Hepatocyte (in vitro differentiated cells): ENCODE measurements around the gene CRLF1. TPM values are rescaled to one million over a fixed set of nuclear protein-coding genes. Genes with fewer than 3 reads are reported as not detected.

Experiments used
- DNase-seq: peaks from one replicate; pipeline ENCODE4 v3.0.0-alpha.2; 2016; ENCODE audit warnings: low spot score
- H2AFZ ChIP-seq: fragments of 200-600 bp; sonication (generic); 2 replicates; pipeline ENCODE4 v1.6.0; 2016; ENCODE audit warnings: antibody characterized with exemption, mild to moderate bottlenecking
- H3K27ac ChIP-seq: fragments of 200-600 bp; sonication (generic); 2 replicates; pipeline ENCODE4 v1.5.1; 2016; ENCODE audit warnings: mild to moderate bottlenecking
- H3K27me3 ChIP-seq: fragments of 200-600 bp; sonication (generic); 2 replicates; pipeline ENCODE4 v1.6.1; 2016
- H3K36me3 ChIP-seq: fragments of 200-600 bp; sonication (generic); replicated peaks from 2 replicates; pipeline ENCODE4 v1.5.1; 2016; ENCODE audit warnings: low read depth; ENCODE audit not compliant: insufficient read depth
- H3K4me1 ChIP-seq: fragments of 200-600 bp; sonication (generic); 2 replicates; pipeline ENCODE4 v1.5.1; 2016; ENCODE audit warnings: mild to moderate bottlenecking, moderate library complexity; ENCODE audit not compliant: insufficient read depth
- H3K4me2 ChIP-seq: fragments of 200-600 bp; sonication (generic); 2 replicates; pipeline ENCODE4 v1.6.0; 2016
- H3K4me3 ChIP-seq: fragments of 200-600 bp; sonication (generic); 2 replicates; pipeline ENCODE4 v1.5.1; 2016; ENCODE audit warnings: mild to moderate bottlenecking
- H3K79me2 ChIP-seq: fragments of 200-600 bp; sonication (generic); 2 replicates; pipeline ENCODE4 v1.6.0; 2017; ENCODE audit warnings: mild to moderate bottlenecking
- H3K9me2 ChIP-seq: fragments of 200-600 bp; sonication (generic); replicated peaks from 2 replicates; pipeline ENCODE4 v1.6.0; 2017; ENCODE audit warnings: mild to moderate bottlenecking; ENCODE audit not compliant: insufficient read depth
- H3K9me3 ChIP-seq: fragments of 200-600 bp; sonication (generic); 2 replicates; pipeline ENCODE4 v1.5.1; 2016; ENCODE audit warnings: low read depth, mild to moderate bottlenecking
- H4K20me1 ChIP-seq: fragments of 200-600 bp; sonication (generic); 2 replicates; pipeline ENCODE4 v1.6.0; 2016; ENCODE audit warnings: mild to moderate bottlenecking; ENCODE audit not compliant: insufficient read depth, poor library complexity, severe bottlenecking
- CTCF ChIP-seq: fragments of 200-600 bp; sonication (generic); IDR thresholded peaks from 2 replicates; pipeline ENCODE4 v1.5.1; 2016; ENCODE audit warnings: antibody characterized with exemption, mild to moderate bottlenecking; ENCODE audit not compliant: poor library complexity
- EZH2 ChIP-seq: fragments of 200-600 bp; sonication (generic); IDR thresholded peaks from 2 replicates; pipeline ENCODE4 v1.6.1; 2016; ENCODE audit warnings: antibody characterized with exemption, mild to moderate bottlenecking, borderline replicate concordance
- EZH2phosphoT487 ChIP-seq: fragments of 200-600 bp; sonication (generic); IDR thresholded peaks from one replicate; pipeline ENCODE4 v1.6.1; 2018; ENCODE audit warnings: antibody characterized with exemption, mild to moderate bottlenecking, low read depth, moderate library complexity; ENCODE audit not compliant: unreplicated experiment, severe bottlenecking
- WGBS: methylation state at CpG from one replicate; pipeline ENCODE4 v1.1.6; 2016; ENCODE audit warnings: low lambda C conversion rate; ENCODE audit errors: missing lambda C conversion rate; 5-methylcytosine and 5-hydroxymethylcytosine counted together
- polyA plus RNA-seq: library from polyadenylated mRNA; unstranded; fragments of >200 nt; fragmentation: Nextera tagmentation; extraction: Ambion mirVana; gene quantifications from 2 replicates; pipeline ENCODE4 v1.2.1, GENCODE V29; 2016
- total RNA-seq: library from RNA; depleted of rRNA; stranded (reverse); fragments of >200 nt; gene quantifications from 2 replicates; pipeline ENCODE4 v1.2.3, GENCODE V29; 2014

CRLF1 gene
- total and polyA plus RNA-seq, 2 experiments from 2014 or later: 13.9 to 42.2 TPM

DNA sequence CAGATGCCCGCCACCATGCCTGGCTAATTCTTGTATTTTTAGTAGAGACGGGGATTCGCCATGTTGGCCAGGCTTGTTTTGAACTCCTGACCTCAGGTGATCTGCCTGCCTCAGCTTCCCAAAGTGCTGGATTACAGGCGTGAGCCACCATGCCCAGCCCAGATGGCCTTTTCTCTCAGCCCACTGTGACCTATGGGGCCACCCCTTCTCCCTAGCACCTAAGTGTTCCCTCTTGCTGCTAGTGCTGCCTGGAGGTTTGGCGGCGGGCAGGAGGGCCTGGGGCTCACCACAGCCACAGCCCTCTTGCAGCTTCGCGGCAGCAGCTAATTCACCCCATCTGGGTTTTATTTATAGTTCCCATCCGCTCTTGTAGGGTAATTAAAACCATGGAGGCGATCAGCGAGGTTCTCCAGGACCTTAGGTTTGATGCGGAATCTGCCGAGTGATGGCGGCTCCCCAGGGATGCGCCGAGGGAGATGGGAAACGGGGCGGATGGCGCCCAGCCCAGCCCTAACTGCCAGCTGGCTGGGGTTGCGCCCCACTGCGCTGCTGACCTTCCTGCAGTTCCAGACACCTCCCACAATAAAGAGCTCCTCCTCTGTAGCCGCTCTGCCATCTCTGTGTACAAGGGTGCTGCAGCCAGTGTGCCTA, 14.7 kb downstream of the CRLF1 start:
- Histone ChIP-seq H3K36me3 (no peaks in the 10 kb centered on the region), H3K4me2 (no peak overlapping the region), H3K9me2 (no peaks in the 10 kb centered on the region), H3K9me3 (no peaks in the 10 kb centered on the region), H3K27ac (peak overlapping the region; percentile 40), H3K4me3 (no peak overlapping the region), H4K20me1 (no peaks in the 10 kb centered on the region), H2AFZ (no peak overlapping the region), H3K4me1 (peaks cover 29% of the 10 kb centered on the region), H3K27me3 (peaks cover 7% of the 10 kb centered on the region), H3K79me2 (peaks cover 4% of the 10 kb centered on the region)
- DNase-seq: no peak
- no peak for TF ChIP-seq EZH2
- 71% methylated on average over 22 of the region's 22 CpGs for WGBS

GRCh38 chr19:18590273-18591272, 16.0 kb downstream of the CRLF1 start:
- peak overlapping the region; percentile 45 for H3K27ac ChIP-seq
- H3K27me3 ChIP-seq: no peaks in the 10 kb centered on the region
- no peaks in the 10 kb centered on the region for H3K36me3 ChIP-seq
- peaks cover 4% of the 10 kb centered on the region for H3K79me2 ChIP-seq
- WGBS: 37% methylated on average over 40 of the region's 40 CpGs
- H3K4me2 ChIP-seq: peak overlapping the region; percentile 100
- H4K20me1 ChIP-seq: no peaks in the 10 kb centered on the region
- H3K4me3 ChIP-seq: no peak overlapping the region
- no peaks in the 10 kb centered on the region for H3K9me3 ChIP-seq
- DNase-seq: peak; percentile 79
- no peaks in the 10 kb centered on the region for H3K9me2 ChIP-seq
- H2AFZ ChIP-seq: no peak overlapping the region
- peak; percentile 50 for TF ChIP-seq CTCF
- TF ChIP-seq EZH2phosphoT487: no peak
- H3K4me1 ChIP-seq: peaks cover 29% of the 10 kb centered on the region

- H3K9me3 ChIP-seq: no peaks in the 10 kb centered on the region
- peak overlapping the region; percentile 100 for H3K4me2 ChIP-seq
- peak overlapping the region; percentile 78 for H3K4me3 ChIP-seq
- H3K4me1 ChIP-seq: peaks cover 22% of the 10 kb centered on the region
- peaks cover 4% of the 10 kb centered on the region for H3K79me2 ChIP-seq
- peak overlapping the region; percentile 81 for H3K27ac ChIP-seq
- no peaks in the 10 kb centered on the region for H3K27me3 ChIP-seq
- WGBS: 3% methylated on average over 48 of the region's 52 CpGs
- peak; percentile 89 for DNase-seq
- H3K36me3 ChIP-seq: no peaks in the 10 kb centered on the region
- H3K9me2 ChIP-seq: no peaks in the 10 kb centered on the region
- H2AFZ ChIP-seq: peak overlapping the region; percentile 94
- no peak for TF ChIP-seq CTCF
- no peak for TF ChIP-seq EZH2
- no peak for TF ChIP-seq EZH2phosphoT487
- H4K20me1 ChIP-seq: no peaks in the 10 kb centered on the region
Observed at GRCh38 chr19:18589380-18590272, 17.0 kb downstream of the CRLF1 start.
